ENCODE data around the gene VAMP2.

DNA sequence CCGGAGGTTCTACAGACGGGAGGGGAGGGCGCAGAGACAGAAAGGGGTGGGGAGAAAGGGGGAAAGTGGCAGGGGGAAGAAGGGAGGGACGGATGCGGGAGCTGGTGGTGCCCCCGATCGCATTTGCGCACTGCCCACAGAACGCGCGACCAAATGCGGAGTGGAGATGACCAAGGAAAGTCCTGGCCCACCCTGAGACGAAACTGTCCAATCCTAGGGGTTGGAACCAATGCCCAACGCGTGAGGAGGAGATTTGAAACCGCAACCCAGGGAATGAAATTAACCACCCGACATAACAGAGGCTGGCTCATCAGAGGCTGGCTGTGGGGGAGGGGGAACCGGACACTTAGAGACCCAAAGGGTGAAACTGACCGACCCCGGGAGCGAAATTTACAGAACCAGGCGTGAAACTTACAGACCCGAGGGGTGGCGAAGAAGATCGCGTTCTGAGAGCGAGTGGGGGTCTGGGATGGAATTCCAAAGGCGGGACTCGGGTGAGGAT lies 40.3 kb downstream of the VAMP2 start:
- TF ChIP-seq, protein P1, sequence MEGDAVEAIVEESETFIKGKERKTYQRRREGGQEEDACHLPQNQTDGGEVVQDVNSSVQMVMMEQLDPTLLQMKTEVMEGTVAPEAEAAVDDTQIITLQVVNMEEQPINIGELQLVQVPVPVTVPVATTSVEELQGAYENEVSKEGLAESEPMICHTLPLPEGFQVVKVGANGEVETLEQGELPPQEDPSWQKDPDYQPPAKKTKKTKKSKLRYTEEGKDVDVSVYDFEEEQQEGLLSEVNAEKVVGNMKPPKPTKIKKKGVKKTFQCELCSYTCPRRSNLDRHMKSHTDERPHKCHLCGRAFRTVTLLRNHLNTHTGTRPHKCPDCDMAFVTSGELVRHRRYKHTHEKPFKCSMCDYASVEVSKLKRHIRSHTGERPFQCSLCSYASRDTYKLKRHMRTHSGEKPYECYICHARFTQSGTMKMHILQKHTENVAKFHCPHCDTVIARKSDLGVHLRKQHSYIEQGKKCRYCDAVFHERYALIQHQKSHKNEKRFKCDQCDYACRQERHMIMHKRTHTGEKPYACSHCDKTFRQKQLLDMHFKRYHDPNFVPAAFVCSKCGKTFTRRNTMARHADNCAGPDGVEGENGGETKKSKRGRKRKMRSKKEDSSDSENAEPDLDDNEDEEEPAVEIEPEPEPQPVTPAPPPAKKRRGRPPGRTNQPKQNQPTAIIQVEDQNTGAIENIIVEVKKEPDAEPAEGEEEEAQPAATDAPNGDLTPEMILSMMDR (IDR thresholded peaks at IDR 0.05), result no peak
- TF ChIP-seq POLR2A (IDR thresholded peaks at IDR 0.05), result no peak
- no peak for TF ChIP-seq EP300 (IDR thresholded peaks at IDR 0.05)

All from ovary (tissue), 3 donors.